Posterior vena cava (tissue), 2 donors: ENCODE results near the gene DNAJC25. TPM values are rescaled to one million over a fixed set of nuclear protein-coding genes. Genes with fewer than 3 reads are reported as not detected.

Experiments used
- DNase-seq: peaks from one replicate; pipeline ENCODE4 v3.0.0-alpha.2; 2020; ENCODE audit warnings: low spot score
- intact Hi-C, 2 donors: fragments of 100-400 bp; cut with DNase I; formaldehyde crosslinking; loops; one replicate each; pipeline versions ENCODE4 v1.14.1 to v1.14.2; 2022 to 2023
- total RNA-seq, 2 donors: library from RNA; stranded (reverse); fragmentation: NEBNext Ultra II Directional; extraction: Animal tissue kit (Norgen Biotek cat#: 25700); gene quantifications; one replicate each; pipeline ENCODE4 v1.2.1, GENCODE V29; 2021
- donor health status: DM: yes; HTN: yes; CAD: no.
- donor health status: DM: yes; HTN: yes; CAD: no.

Gene DNAJC25
- total RNA-seq, 2 donors from 2014 or later: 7.2 to 8.1 TPM

DNA sequence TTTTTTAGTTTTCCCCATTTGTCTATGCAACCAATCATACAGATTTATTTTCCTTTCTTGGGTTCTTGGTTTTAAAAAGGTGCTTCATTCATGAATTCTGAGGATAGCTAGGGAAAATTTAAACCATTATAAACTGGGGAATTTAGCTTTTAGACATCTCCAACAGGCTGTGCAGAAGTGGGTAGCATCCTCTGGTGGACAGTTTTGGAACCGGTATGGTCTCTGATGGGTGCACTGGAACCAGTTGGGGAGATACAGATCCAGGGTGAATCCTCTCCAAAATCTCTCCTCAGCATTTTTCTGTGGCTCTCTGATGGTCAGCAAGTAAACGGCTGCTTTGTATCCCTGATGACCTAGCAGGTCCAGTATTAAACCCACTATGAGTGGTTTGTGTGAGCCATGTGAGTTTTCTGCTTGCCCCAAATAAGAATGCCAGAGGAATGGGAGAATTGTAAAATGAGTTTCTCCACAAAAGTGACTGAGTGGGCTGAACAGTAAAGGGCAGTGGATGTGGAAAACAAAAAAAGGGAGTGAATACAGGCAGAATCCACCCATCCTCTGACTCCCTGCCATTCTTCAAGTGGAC, 9.1 kb upstream of the DNAJC25 start:
- no peak for DNase-seq
- intact Hi-C loops: no loop called here

DNA sequence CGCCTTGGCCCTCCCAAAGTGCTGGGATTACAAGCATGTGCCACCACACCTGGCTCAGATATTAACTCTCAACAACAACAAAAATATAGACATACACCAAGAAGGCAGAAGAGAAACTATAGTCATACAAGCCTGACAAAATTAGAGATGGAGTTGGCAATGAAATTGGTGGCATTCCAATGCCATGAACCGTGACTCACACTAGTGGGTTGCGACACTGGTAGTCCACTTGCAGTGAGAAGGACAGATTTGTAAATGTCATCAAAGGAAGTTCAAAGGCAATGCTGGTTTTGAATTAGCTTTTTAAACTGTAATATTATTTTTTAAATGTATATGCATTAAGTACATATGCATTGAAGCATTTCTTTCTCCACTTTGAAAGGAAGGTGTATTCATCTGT, 8.5 kb upstream of the DNAJC25 start:
- DNase-seq: peak; percentile 82

GRCh38 chr9:111627260-111627963, 3.7 kb upstream of the DNAJC25 start:
- intact Hi-C loops: no loop called here
- no peak for DNase-seq

More for the DNA sequence above, 8.5 kb upstream of the DNAJC25 start:
- intact Hi-C loops: no loop called here

DNA sequence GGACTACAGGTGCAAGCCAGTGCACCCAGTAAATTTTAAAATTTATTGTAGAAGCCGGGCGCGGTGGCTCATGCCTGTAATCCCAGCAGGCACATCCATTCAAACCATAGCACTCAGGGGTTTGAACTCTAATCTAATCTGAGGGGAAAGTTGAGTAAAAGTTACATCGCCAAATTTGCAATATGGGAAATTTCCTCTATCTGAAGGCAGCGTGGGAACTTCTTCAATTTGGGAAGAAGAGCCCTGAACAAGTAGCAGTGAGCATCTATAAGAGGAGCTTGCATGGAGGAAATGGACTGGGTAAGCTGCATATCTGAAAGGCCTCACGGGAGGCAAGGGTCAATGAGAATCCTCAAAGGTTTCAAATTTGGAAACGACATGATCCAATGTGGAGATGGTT, 2.7 kb upstream of the DNAJC25 start:
- intact Hi-C loops: no loop called here

DNA sequence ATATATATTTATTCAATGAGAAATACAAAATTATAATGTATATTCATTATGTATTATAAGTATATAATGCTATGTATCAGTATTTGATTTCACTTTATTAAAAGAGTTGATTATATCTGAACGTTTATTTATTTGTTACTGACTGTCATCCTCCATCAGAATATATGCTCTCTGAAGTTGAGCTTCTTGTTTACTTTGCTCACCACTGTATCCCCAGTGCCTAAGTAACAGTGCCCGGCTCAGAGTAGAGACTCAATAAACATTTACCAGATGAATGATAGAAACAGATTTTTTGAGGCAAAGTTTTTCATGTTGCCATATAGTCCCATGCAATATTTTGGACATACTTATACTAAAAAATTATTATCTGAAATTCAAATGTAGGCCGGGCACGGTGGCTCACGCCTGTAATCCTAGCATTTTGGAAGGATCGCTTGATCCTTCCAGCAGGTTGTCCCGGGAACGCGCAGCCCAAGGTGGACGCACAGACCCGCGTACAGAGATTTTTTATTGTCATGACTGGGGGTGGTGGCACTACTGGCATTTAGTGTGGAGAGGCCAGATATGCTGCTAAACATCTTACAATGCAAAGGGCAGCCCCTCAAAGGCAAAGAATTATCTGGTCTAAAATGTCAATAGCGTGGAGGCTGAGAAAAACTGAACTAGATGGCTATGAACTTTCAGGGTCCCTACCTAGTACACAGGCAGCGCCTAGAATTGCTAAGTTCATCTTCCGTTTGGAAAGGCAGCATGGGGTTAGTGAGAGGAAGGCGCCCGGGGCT, 761 bp upstream of the DNAJC25 start:
- intact Hi-C loops: no loop called here
- DNase-seq: no peak

More for the DNA sequence above, 2.7 kb upstream of the DNAJC25 start:
- no peak for DNase-seq

DNA sequence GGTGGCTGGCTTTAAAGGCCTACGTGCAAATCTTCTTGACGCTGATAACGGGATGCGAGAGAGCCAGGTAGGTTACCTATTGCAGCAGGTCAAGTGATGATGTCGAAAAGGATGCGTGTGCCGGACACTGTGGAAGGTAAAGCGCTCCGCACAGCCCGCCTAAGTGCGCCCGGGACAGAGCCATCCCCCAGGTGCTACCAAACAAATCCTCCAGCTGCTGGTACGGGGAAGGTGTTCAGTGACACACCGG, 245 bp upstream of the DNAJC25 start:
- intact Hi-C loops: no loop called here
- DNase-seq: no peak

DNA sequence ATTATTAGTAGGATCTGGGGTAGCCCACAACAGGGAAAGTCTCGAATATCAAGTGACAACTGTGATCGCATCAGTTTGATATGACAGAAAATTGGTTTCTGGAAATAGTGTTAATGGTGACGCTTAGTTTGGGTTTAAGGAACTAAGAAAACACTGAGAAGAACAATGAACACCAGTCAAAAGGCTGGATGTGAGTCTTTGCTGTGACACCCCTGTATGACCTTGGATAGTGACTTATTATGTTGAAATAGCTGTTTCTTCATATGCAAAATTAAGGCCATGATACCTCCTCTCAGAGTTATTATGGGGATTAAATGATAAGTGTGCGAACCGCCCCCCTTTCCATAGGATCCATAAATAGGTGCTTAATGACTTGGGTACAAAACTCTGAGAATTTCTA, 926 bp downstream of the DNAJC25 start:
- DNase-seq: no peak
- intact Hi-C loops: no loop called here

GRCh38 chr9:111632695-111633388, 1.7 kb downstream of the DNAJC25 start:
- no peak for DNase-seq
- intact Hi-C loops: no loop called here

DNA sequence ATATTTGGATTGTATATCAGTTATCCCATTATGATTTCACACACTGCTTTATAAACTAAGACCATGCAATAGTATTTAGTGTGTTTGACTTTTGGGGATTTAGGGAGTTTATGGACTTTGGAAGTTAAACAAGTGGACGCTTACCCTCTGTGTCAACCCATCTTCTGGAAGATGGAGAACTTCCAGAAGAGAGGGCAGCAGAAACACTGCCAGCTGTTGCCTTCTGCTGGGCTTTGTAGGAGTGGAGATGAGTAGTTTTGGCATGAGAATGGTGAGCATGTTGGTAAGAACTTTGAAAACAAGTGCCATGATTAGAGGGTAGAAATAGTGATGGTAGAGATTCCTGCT, 2.2 kb downstream of the DNAJC25 start:
- no peak for DNase-seq
- intact Hi-C loops: no loop called here

DNA sequence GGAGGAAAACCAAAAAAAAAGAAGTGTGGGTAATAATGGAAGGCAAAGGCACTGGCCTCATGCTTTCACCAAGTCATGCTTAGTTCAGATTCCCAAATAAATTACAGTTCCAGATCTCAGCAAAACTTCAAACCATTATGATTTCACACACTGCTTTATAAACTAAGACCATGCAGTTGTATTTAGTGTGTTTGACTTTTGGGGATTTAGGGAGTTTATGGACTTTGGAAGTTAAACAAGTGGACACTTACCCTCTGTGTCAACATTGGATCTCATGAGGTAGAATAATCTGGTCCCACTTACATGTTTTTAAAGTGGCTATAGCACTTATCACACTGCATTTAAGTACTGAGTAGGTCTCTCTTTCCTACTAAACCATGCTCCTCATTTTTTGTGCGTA, 3.7 kb downstream of the DNAJC25 start:
- intact Hi-C loops: no loop called here
- DNase-seq: no peak

DNA sequence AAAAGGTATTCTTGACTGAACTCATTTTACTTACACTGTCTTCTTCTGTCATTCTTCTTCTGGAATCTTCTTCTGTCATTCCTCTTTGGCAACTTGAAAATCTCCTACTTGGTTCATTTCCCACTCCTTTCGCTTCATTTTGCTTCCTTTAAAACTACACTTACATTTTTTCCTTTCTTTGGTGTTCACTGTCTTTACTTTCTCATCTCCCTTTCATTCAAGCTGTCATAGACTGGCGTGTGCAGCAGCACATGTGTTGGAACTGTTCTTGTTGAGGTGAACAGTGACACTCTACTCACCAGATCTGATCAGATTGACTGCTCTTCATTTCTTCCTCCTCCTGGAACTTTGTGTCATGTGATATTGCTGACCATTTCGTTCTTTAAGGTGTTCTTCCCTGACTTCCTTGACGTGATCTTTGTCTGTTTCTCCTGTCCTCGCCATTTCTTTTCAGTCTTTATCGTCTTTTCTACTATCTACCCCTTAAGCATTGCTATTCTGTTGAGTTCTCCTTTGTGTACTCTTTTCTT, 6.4 kb downstream of the DNAJC25 start:
- intact Hi-C loops: no loop called here
- no peak for DNase-seq

DNA sequence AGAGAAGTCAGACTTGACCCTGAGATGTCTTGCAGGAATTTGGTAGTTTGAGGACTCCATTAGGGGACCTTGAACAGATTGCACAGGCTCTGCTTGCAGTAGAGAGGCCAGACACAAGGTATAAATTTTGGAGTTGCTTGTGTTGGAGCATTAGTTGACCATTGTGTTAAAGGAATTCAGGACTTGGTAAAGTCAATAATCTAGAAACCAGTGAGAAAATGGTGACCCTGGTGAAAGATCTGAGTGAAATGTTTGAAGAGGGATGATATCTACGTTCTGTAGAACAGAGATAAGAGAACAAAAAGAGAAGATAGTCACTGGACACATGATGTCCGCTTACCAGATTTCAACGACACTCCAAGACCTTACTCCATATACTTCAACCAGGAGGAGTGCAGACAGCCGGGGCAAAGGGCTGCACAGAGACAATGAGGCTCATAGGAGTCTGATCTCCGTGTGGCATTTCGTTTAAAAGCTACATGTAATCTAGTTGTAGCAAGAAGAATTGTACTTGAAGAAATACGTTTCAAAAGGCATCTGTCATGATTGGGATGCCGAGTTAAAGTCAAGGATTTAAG, 13.2 kb downstream of the DNAJC25 start:
- DNase-seq: no peak
- intact Hi-C loops: no loop called here

DNA sequence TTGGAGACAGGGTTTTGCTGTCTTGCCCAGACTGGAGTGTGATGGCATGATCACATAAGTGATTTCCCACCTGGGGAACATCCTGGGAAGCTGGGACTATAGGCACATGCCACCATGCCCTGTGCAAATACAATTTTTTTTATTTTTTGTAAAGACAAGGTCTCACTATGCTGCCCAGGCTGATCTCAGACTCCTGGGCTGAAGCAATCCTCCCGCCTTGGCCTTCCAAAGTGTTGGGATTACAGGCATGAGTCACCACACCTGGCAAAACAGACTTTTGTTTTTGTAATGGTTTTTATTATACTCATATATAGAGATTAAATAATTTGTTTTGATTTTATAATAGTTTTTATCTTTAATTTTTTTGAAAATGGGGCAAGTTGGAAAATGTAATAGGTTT, 14.7 kb downstream of the DNAJC25 start:
- no peak for DNase-seq
- intact Hi-C loops: no loop called here

- intact Hi-C loops: no loop called here
These were observed 15.3 kb downstream of the DNAJC25 start for GRCh38 chr9:111646417-111646816.

DNA sequence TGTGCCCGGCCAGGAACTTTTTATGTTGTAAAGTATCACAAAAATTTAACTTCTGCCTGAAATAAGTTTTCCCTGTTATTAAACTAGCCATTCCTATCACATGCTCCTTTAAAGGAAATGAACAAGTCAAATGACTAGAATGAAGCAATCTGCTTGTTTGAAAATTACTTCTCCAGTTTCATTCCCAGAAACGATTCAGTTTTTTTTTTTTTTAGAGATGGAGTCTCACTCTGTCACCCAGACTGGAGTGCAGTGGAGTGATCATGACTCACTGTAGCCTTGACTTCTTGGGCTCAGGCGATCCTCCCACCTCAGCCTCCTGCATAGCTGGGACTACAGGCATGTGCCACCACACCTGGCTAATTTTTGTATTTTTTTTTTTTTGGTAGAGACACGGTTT, 16.9 kb downstream of the DNAJC25 start:
- DNase-seq: no peak
- intact Hi-C loops: no loop called here

More at GRCh38 chr9:111646417-111646816, 15.3 kb downstream of the DNAJC25 start:
- no peak for DNase-seq

- intact Hi-C loops: no loop called here
- no peak for DNase-seq
These were observed 17.9 kb downstream of the DNAJC25 start for GRCh38 chr9:111649016-111649415.

- DNase-seq: no peak
These were observed 25.9 kb downstream of the DNAJC25 start for GRCh38 chr9:111657051-111657450.

GRCh38 chr9:111658943-111659342, 27.8 kb downstream of the DNAJC25 start:
- no peak for DNase-seq
- intact Hi-C loops: no loop called here

More at GRCh38 chr9:111657051-111657450, 25.9 kb downstream of the DNAJC25 start:
- intact Hi-C loops: no loop called here

GRCh38 chr9:111659691-111660090, 28.6 kb downstream of the DNAJC25 start:
- intact Hi-C loops: no loop called here
- DNase-seq: no peak
